Dendritic cell treated with granulocyte-macrophage colony-stimulating factor and Interleukin-4, amounts not matched to agents 40 ng/mL and 50 ng/mL, for 4 days (primary cell): ENCODE results near the gene ETV1.

ENCODE experiments used
- H3K27ac Mint-ChIP-seq: one replicate; pipeline ENCODE4 v1.8.0; 2022; ENCODE audit warnings: mild to moderate bottlenecking, mixed read lengths
- H3K27me3 Mint-ChIP-seq: one replicate; pipeline ENCODE4 v1.8.0; 2022; ENCODE audit warnings: mild to moderate bottlenecking, mixed read lengths
- H3K36me3 Mint-ChIP-seq: one replicate; pipeline ENCODE4 v1.8.0; 2022; ENCODE audit warnings: low read depth, mixed read lengths
- H3K4me1 Mint-ChIP-seq: one replicate; pipeline ENCODE4 v1.8.0; 2022; ENCODE audit warnings: low read depth, mixed read lengths
- H3K4me3 Mint-ChIP-seq: one replicate; pipeline ENCODE4 v1.8.0; 2022; ENCODE audit warnings: mild to moderate bottlenecking, moderate library complexity, mixed read lengths
- H3K9me3 Mint-ChIP-seq: one replicate; pipeline ENCODE4 v1.8.0; 2022; ENCODE audit warnings: mixed read lengths
- intact Hi-C: fragments of 100-400 bp; cut with micrococcal nuclease; formaldehyde crosslinking; loops from one replicate; pipeline ENCODE4 v1.15.0; 2022

Gene ETV1

DNA sequence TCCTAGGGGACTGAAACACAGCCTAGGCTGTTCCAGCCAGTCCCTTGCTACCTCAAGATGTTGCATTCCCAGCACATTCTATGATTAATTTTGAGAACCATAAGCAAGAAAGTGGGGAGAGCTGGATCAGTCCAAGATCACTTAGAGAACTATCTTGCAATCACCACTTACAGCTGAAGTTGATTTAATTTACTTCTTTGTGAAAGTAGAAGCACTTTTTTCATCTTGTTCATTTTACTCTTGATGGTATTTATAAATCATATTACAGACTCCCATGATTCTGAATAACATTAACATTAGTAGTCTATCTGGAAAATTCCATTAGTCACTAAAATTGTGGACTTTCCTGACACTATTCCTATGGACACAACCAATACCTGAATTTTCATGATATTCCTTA, 118.5 kb downstream of the ETV1 start:
- no peaks in the 10 kb centered on the region for H3K9me3 Mint-ChIP-seq
- no peaks in the 10 kb centered on the region for H3K36me3 Mint-ChIP-seq
- peaks cover 17% of the 10 kb centered on the region for H3K27me3 Mint-ChIP-seq
- no peaks in the 10 kb centered on the region for H3K4me1 Mint-ChIP-seq
- no peak overlapping the region for H3K4me3 Mint-ChIP-seq
- H3K27ac Mint-ChIP-seq: no peak overlapping the region
- intact Hi-C loops: no loop called here

DNA sequence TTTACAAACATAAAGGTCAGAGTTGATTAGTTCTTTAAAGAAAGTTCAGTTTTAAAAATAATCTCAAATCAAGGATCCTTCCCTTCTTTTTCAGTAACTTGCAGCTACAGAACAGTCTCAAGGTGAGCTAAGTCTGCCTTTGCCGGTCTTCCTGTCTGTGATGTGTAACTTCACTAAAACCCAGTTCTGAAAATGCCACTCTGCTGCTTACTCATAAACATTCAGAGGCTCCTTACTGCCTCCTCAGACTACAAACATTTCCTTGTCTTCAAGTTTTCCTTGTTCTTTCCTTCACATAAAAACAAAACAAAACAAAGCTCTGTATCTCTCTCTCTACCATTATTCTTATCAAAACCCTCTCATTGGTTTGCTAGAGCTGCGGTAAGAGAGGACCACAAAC, 128.7 kb downstream of the ETV1 start:
- H3K27ac Mint-ChIP-seq: no peak overlapping the region
- H3K36me3 Mint-ChIP-seq: no peaks in the 10 kb centered on the region
- intact Hi-C loops: no loop called here

DNA sequence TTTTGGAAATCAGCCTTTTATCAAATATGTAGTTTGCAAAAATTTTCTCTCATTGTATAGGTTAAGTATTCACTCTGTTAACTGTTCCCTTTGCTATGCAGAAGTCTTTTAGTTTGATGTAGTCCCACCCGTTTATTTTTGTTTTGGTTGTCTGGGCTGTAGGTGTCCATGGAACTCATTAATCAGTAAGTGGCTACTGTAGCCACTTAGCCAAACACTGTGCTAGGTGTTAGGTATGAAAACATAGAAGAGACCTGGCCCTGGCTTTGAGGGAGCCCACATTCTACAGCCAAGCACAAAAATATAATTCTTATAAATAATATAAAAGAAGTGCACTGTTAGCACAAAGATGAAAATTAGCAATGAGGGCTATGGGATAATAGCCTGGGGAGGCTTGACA, 133.5 kb downstream of the ETV1 start:
- Mint-ChIP-seq H3K36me3 (no peaks in the 10 kb centered on the region), H3K9me3 (no peaks in the 10 kb centered on the region)
- intact Hi-C loops: no loop called here

More for the DNA sequence above, 128.7 kb downstream of the ETV1 start:
- Mint-ChIP-seq H3K27me3 (peaks cover 18% of the 10 kb centered on the region), H3K9me3 (no peaks in the 10 kb centered on the region), H3K4me3 (no peak overlapping the region), H3K4me1 (no peaks in the 10 kb centered on the region)

DNA sequence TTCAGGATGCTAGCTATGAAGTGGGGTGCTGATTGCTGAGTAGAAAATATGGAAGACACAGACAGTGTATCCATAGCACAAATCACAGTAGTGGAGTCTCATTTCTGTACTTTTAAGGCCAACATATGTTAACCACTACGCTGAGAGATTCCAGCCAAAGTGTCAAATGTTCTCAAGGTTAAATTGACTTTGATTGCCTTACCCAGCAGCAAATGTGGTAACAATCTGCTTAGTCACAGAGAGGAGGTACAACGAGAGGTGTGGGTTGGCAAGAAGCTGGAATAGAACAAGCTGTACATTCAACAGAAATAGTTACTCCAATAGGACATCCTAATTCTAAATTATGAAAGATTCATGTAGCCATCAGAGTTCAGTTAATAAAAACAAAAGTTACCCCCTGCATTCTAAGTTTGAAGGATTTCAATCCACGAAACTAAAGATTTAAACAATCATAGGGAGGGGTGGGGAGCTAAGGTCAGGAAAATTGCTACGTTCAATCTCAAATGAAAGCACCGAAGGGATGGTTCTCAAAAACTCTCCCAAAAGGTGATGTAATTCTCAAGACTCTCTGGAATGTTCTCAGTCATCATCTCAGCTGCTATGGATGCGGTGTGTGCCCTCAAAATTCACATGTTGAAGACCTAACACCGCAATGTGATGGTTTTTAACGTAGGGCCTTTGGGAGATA, 137.0 kb downstream of the ETV1 start:
- H3K4me1 Mint-ChIP-seq: peaks cover 17% of the 10 kb centered on the region
- no peak overlapping the region for H3K4me3 Mint-ChIP-seq
- H3K27me3 Mint-ChIP-seq: peaks cover 44% of the 10 kb centered on the region
- intact Hi-C loops: no loop called here
- H3K27ac Mint-ChIP-seq: no peak overlapping the region
- H3K36me3 Mint-ChIP-seq: no peaks in the 10 kb centered on the region
- peaks cover 9% of the 10 kb centered on the region for H3K9me3 Mint-ChIP-seq

More for the DNA sequence above, 133.5 kb downstream of the ETV1 start:
- H3K27me3 Mint-ChIP-seq: peaks cover 43% of the 10 kb centered on the region
- H3K4me1 Mint-ChIP-seq: no peaks in the 10 kb centered on the region
- no peak overlapping the region for H3K27ac Mint-ChIP-seq
- no peak overlapping the region for H3K4me3 Mint-ChIP-seq

DNA sequence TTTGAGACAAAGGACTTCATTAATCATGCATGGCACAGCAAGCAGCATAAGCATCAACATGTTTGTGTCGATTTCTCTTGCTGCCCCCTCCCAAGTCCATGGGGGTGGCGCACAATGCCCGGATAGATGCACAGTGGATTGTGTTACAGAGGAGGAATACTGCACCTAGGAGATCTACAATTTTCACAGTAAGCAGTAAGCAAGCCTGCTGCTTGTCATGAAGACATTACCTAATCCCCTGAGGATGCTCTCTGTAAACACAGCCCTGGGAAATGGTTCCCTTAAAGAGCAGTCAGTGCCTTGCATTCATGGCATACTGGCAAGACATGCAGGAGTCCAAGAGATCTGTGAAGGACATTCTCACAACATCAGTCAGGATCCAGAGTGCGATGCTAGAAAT, 137.7 kb downstream of the ETV1 start:
- H3K27me3 Mint-ChIP-seq: peaks cover 42% of the 10 kb centered on the region
- no peak overlapping the region for H3K27ac Mint-ChIP-seq
- peaks cover 17% of the 10 kb centered on the region for H3K4me1 Mint-ChIP-seq
- no peak overlapping the region for H3K4me3 Mint-ChIP-seq
- intact Hi-C loops: no loop called here
- H3K36me3 Mint-ChIP-seq: no peaks in the 10 kb centered on the region
- H3K9me3 Mint-ChIP-seq: peaks cover 9% of the 10 kb centered on the region

DNA sequence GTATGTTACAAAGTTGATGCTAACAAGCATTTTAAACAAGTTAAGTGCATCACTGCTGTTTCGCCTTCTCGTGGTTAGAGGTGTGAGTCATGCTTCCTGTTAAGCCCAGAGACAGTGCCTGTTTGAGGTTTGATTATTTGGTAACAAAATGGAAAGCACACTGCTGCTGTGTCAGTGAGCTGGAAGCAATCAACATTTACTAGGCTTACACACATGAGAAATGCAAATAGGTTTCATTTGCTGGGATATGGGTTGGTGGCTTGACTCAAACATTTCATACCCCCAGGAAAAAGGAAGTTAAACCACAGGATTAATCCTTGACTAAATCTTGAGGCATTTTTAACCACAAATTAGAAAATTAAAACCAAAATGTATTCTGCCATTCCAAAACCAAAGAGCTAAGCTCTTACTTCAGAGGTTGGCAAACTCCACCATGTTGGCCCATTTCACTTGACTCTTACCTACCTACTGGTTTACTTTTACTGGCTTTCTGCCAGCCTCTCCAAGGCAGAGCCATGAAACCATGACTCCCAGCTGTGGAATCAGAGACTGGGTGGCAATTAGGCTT, 139.2 kb downstream of the ETV1 start:
- Mint-ChIP-seq H3K27ac (no peak overlapping the region), H3K36me3 (no peaks in the 10 kb centered on the region), H3K4me3 (no peak overlapping the region), H3K9me3 (peaks cover 9% of the 10 kb centered on the region), H3K27me3 (peaks cover 42% of the 10 kb centered on the region), H3K4me1 (peaks cover 17% of the 10 kb centered on the region)
- intact Hi-C loops: no loop called here

DNA sequence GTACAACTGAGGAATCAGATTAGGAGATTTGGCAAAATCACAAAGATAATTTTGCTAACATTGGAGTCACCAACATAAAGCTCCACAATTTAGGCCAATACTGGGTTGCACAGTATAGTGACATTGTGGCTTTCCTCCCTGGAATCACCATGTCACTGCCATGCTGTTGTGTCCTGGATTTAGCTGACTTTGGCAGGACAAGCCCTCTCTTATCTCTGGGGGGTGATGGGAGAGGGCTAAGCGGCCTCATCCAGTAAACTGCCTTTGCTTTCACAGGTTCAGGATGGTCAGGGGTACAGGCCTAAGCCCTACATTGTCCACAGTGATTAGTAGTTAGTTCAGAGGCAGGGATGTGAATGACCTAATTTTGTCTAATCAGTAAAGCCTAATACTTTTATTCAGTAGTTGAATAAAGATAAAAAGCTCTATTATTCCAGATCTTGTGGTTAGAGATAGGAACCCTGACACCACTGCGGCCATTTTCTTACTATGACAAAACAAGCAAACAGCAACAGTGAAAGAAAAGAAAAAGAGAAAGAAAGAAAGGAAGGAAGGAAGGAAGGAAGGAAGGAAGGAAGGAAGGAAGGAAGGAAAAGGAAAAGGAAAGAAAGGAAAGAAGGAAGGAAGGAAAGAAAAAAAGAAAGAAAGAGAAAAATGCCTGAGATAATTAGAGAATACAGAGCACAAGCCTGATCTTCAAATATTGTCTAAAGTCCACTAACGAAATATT, 140.1 kb downstream of the ETV1 start:
- Mint-ChIP-seq H3K9me3 (peaks cover 9% of the 10 kb centered on the region), H3K4me1 (peaks cover 17% of the 10 kb centered on the region), H3K27ac (no peak overlapping the region), H3K27me3 (peaks cover 38% of the 10 kb centered on the region), H3K4me3 (no peak overlapping the region), H3K36me3 (no peaks in the 10 kb centered on the region)
- intact Hi-C loops: no loop called here

DNA sequence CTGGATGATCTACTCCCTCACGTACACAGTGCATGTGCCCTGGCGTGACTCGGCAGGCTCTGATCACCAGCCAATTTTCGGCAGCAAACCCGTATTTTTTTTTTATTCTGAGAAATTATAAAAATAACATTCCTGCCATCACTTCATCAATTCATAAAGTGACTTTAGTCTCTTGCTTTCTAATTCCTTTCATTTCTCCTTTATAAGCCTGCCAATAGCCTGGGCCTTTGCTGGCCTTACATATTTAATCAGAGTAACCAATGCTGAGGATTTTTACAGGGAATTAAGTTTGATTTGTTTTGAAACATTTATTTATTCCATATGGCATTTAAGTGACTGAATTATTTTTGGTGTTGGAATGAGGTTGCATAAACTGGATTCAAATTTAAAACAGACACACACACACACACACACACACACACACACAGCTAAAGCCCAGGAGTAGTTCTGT, 140.8 kb downstream of the ETV1 start:
- H3K9me3 Mint-ChIP-seq: peaks cover 9% of the 10 kb centered on the region
- H3K27ac Mint-ChIP-seq: no peak overlapping the region
- peaks cover 32% of the 10 kb centered on the region for H3K27me3 Mint-ChIP-seq
- peaks cover 17% of the 10 kb centered on the region for H3K4me1 Mint-ChIP-seq
- no peaks in the 10 kb centered on the region for H3K36me3 Mint-ChIP-seq
- no peak overlapping the region for H3K4me3 Mint-ChIP-seq
- intact Hi-C loops: no loop called here

DNA sequence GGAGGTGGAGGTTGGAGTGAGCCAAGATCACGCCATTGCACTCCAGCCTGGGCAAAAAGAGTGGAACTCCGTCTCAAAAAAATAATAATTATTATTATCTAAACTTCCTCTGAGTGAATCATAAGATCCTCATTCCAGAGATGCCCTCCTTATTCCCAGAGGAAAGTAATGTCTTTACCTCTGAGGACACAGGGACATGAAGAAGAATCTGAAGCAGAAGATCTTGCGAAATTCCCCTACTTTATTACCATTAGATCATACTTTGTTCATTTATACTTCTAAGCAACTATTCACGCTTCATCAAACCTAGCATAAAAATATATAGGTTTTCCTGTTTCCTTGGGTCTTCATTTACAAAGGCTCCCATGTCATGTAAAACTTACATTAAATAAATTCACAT, 143.1 kb downstream of the ETV1 start:
- Mint-ChIP-seq H3K4me3 (no peak overlapping the region), H3K27me3 (peaks cover 18% of the 10 kb centered on the region), H3K4me1 (peaks cover 17% of the 10 kb centered on the region), H3K9me3 (peaks cover 9% of the 10 kb centered on the region), H3K27ac (no peak overlapping the region), H3K36me3 (no peaks in the 10 kb centered on the region)
- intact Hi-C loops: no loop called here

DNA sequence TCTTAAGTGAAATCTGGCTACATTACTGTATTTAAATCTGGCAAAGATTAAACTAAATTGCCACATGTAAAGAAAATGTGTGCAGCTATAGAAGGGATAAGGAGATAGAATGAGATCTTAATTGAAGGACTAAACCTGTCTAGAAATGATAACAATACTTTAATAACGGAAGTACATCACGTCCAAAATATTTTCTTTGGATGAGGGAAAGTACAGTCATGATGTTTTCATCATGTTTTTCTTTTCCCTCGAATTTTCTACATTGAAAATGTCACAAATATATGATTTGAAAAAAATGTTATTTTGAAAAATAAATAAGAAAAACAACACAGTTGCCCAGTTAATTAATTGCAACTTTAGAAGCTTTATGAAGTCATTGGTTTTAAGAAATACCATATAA, 143.9 kb downstream of the ETV1 start:
- intact Hi-C loops: no loop called here
- H3K4me1 Mint-ChIP-seq: peaks cover 14% of the 10 kb centered on the region
- H3K27ac Mint-ChIP-seq: no peak overlapping the region
- no peaks in the 10 kb centered on the region for H3K36me3 Mint-ChIP-seq
- H3K9me3 Mint-ChIP-seq: peaks cover 9% of the 10 kb centered on the region
- no peak overlapping the region for H3K4me3 Mint-ChIP-seq
- peaks cover 22% of the 10 kb centered on the region for H3K27me3 Mint-ChIP-seq

DNA sequence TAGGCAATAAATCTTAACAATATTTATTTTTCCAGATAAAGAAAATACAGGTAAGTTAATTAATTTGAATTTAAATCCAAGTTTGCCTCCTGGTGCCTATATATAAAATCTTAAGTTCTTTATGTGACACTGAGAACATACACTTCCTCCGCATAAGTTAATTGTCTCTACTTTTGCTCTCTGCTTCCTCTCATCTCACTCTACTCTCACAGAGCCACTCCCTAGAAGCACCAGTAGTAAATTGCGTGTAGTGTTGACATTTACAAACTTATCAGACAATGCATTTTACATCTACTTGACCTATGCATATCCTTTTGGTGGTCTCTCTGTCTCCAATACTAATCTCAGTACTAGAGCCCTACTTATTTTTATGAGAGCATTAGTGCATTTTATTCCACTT, 144.5 kb downstream of the ETV1 start:
- Mint-ChIP-seq H3K27me3 (peaks cover 21% of the 10 kb centered on the region), H3K4me1 (peaks cover 8% of the 10 kb centered on the region), H3K27ac (no peak overlapping the region), H3K4me3 (no peak overlapping the region), H3K36me3 (no peaks in the 10 kb centered on the region), H3K9me3 (peaks cover 9% of the 10 kb centered on the region)
- intact Hi-C loops: no loop called here

DNA sequence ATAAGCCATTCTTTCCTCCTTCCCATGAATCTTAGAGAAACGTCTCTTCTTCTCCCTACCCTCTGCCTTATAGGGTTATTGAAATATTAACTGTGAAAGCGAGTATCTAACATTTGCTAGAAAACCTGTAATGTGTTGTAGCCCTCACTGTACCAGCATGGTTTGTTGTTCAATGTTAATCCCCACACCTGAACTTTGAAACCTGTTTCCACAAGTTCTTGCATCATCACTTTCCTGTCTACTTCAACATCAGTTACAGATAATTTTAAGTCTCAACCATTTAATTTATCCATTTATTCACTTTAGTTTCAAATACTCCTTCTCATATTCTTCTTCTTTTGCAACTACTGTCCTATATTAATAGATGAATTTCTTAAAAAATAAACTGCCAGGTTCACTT, 148.2 kb downstream of the ETV1 start:
- Mint-ChIP-seq H3K27me3 (peaks cover 13% of the 10 kb centered on the region), H3K4me1 (no peaks in the 10 kb centered on the region)

More for the DNA sequence above, 148.2 kb downstream of the ETV1 start:
- Mint-ChIP-seq H3K9me3 (no peaks in the 10 kb centered on the region), H3K27ac (no peak overlapping the region), H3K4me3 (no peak overlapping the region), H3K36me3 (no peaks in the 10 kb centered on the region)
- intact Hi-C loops: no loop called here
